Prostate gland (tissue), 2 donors: Measurements from ENCODE around the gene UNC13C. TPM values are rescaled to one million over a fixed set of nuclear protein-coding genes. Genes with fewer than 3 reads are reported as not detected.

Source experiments
- DNase-seq: peaks from one replicate; pipeline ENCODE4 v3.0.0-alpha.2; 2019; ENCODE audit warnings: low spot score
- H3K27ac ChIP-seq, 2 donors: fragments of 200-600 bp; sonication (generic); 2 replicates each; pipeline ENCODE4 v1.5.1; 2017 to 2019
- H3K27me3 ChIP-seq: fragments of 200-600 bp; sonication (generic); replicated peaks from 2 replicates; pipeline ENCODE4 v1.5.1; 2019; ENCODE audit not compliant: insufficient read depth
- H3K36me3 ChIP-seq, 2 donors: fragments of 200-600 bp; sonication (generic); 1 replicate in 1 of 2; 2 replicates in 1 of 2; pipeline versions ENCODE4 v1.5.1 to v1.8.1; 2017 to 2019
- H3K4me1 ChIP-seq: fragments of 200-600 bp; sonication (generic); replicated peaks from 2 replicates; pipeline ENCODE4 v1.5.1; 2019
- H3K4me3 ChIP-seq, 2 donors: fragments of 200-600 bp; sonication (generic); 2 replicates each; pipeline ENCODE4 v1.5.1; 2017 to 2019
- H3K9me3 ChIP-seq: fragments of 200-600 bp; sonication (generic); 2 replicates; pipeline ENCODE4 v1.5.1; 2017
- POLR2A ChIP-seq: fragments of 450-650 bp; IDR thresholded peaks from one replicate; pipeline ENCODE4 v1.6.1; 2016; ENCODE audit warnings: antibody characterized with exemption, mild to moderate bottlenecking
- POLR2AphosphoS5 ChIP-seq: sonication (generic); formaldehyde crosslinking; IDR thresholded peaks from one replicate; pipeline ENCODE4 v1.6.1; 2017; ENCODE audit warnings: antibody characterized with exemption
- WGBS: methylation state at CpG from one replicate; pipeline ENCODE4 v1.1.5; 2018; 5-methylcytosine and 5-hydroxymethylcytosine counted together
- intact Hi-C: fragments of 100-400 bp; cut with DNase I; formaldehyde crosslinking; loops from one replicate; pipeline ENCODE4 v1.14.2; 2022
- total RNA-seq, 2 donors: library from RNA; depleted of rRNA; stranded (reverse); fragments of >200 nt; gene quantifications; one replicate each; pipeline ENCODE4 v1.1.0, GENCODE V29; 2016
- TF ChIP-seq, protein P1 (sequence below), 4 experiments: fragments of 200-600 bp in 2 of 4; fragments of 450-650 bp in 2 of 4; sonication (generic) in 2 of 4; IDR thresholded peaks; 1 replicate in 3 of 4; 2 replicates in 1 of 4; pipeline ENCODE4 v1.5.1; 2016 to 2019; ENCODE audit warnings: antibody characterized with exemption in 4 of 4, mild to moderate bottlenecking in 2 of 4, moderate library complexity in 2 of 4

The UNC13C gene
- total RNA-seq, 2 donors from 2014 or later, result 3.6 TPM; not detected in 1

GRCh38 chr15:54273928-54274327 is 295.7 kb downstream of the UNC13C start:
- TF ChIP-seq POLR2A, result no peak
- TF ChIP-seq, protein P1, sequence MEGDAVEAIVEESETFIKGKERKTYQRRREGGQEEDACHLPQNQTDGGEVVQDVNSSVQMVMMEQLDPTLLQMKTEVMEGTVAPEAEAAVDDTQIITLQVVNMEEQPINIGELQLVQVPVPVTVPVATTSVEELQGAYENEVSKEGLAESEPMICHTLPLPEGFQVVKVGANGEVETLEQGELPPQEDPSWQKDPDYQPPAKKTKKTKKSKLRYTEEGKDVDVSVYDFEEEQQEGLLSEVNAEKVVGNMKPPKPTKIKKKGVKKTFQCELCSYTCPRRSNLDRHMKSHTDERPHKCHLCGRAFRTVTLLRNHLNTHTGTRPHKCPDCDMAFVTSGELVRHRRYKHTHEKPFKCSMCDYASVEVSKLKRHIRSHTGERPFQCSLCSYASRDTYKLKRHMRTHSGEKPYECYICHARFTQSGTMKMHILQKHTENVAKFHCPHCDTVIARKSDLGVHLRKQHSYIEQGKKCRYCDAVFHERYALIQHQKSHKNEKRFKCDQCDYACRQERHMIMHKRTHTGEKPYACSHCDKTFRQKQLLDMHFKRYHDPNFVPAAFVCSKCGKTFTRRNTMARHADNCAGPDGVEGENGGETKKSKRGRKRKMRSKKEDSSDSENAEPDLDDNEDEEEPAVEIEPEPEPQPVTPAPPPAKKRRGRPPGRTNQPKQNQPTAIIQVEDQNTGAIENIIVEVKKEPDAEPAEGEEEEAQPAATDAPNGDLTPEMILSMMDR (IDR thresholded peaks at IDR 0.05), result no peak
- no peak for TF ChIP-seq POLR2AphosphoS5
- no peaks in the 10 kb centered on the region for H3K9me3 ChIP-seq
- no peak overlapping the region for H3K4me3 ChIP-seq
- no peak overlapping the region for H3K27ac ChIP-seq
- DNase-seq, result no peak
- intact Hi-C loops, result no loop called here
- no peaks in the 10 kb centered on the region for H3K36me3 ChIP-seq
- no peaks in the 10 kb centered on the region for H3K4me1 ChIP-seq
- 50% methylated on average over 3 of the region's 3 CpGs for WGBS
- H3K27me3 ChIP-seq, result no peaks in the 10 kb centered on the region

DNA sequence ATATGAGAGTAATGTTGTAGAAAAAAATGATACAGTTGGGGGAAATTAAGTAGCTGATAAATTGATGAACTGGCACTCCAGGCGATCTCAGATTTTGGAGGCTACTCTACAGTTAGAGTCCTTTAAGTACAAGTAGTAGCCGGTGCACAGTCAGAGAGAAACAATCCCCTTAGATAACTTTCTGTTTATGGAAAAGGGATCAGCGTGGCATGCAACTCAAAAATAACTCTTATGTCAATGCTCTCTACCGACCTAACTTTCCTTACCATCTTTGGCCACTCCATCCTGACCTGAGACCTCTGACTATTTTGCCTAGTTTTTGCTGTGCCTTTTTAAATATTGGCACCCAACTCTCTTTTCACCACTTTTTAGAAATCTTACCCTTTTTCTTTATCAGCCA is 299.6 kb downstream of the UNC13C start:
- 78% methylated on average over 4 of the region's 4 CpGs for WGBS
- Histone ChIP-seq H3K9me3 (no peaks in the 10 kb centered on the region), H3K4me3 (no peak overlapping the region), H3K27me3 (no peaks in the 10 kb centered on the region), H3K36me3 (no peaks in the 10 kb centered on the region), H3K27ac (no peak overlapping the region), H3K4me1 (no peaks in the 10 kb centered on the region)
- DNase-seq, result no peak
- TF ChIP-seq POLR2A, result no peak
- intact Hi-C loops, result no loop called here

- no peaks in the 10 kb centered on the region for H3K4me1 ChIP-seq
- DNase-seq, result no peak
- no peaks in the 10 kb centered on the region for H3K36me3 ChIP-seq
- no peaks in the 10 kb centered on the region for H3K27me3 ChIP-seq
- intact Hi-C loops, result no loop called here
- WGBS, result 97% methylated on average over 7 of the region's 7 CpGs
- no peak overlapping the region for H3K4me3 ChIP-seq
- H3K9me3 ChIP-seq, result no peaks in the 10 kb centered on the region
- no peak overlapping the region for H3K27ac ChIP-seq
- TF ChIP-seq, protein P1 (IDR thresholded peaks at IDR 0.05), result no peak
- TF ChIP-seq POLR2AphosphoS5 (no peak), POLR2A (no peak)
Measured at GRCh38 chr15:54280726-54281125, 302.5 kb downstream of the UNC13C start.

DNA sequence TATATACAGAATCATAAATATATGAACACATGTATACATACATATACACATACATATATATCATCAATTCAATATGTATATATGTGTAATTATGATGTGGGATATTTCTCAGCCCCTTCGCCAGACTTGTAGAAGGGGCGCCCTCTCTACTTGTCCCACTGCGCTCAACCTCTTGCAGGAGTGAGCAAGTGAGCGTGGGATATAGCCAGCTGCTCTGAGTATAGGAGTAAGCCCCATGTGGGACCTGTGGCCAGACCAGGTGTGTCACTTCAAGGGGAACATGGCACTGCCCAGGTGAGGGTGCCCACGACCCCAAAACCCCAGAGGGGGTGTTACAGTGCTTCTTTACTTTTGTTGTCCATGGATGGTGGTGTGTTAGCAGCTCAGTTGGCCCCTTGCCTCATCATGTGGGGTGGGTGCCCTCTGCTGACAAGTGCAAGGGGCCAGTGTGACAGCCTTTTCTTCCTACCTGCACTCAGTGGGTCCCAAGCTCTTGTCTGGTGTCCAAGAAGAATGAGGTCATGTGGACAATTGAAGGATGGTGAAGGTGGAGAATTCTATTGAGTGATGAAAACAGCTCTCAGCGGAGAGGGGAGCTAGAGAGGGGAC is 304.1 kb downstream of the UNC13C start:
- no peaks in the 10 kb centered on the region for H3K27me3 ChIP-seq
- intact Hi-C loops, result no loop called here
- H3K27ac ChIP-seq, result no peak overlapping the region
- no peak for TF ChIP-seq POLR2AphosphoS5
- TF ChIP-seq POLR2A, result no peak
- no peak for DNase-seq
- H3K4me1 ChIP-seq, result no peaks in the 10 kb centered on the region
- 93% methylated on average over 6 of the region's 6 CpGs for WGBS
- H3K9me3 ChIP-seq, result no peaks in the 10 kb centered on the region
- no peak overlapping the region for H3K4me3 ChIP-seq
- H3K36me3 ChIP-seq, result no peaks in the 10 kb centered on the region

DNA sequence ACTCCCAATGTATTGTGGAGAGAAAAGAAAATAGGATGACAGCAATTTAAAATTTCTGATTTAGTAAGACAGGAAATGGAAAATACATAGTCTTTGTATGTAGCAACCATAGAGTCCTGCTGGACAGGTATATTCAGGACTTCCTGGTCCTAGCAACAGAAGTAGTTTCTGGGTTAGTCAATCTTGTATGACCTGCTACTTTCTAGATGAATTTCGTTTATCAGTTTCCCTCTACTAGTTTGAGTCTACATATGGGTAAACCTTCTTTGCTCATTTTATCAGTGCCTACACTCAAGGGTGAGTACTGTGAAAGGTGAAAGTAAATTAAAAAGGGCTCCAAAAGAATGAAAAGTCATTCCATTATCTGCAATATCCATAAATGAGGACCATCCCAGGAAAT is 309.8 kb downstream of the UNC13C start:
- no peaks in the 10 kb centered on the region for H3K27me3 ChIP-seq
- no peak overlapping the region for H3K4me3 ChIP-seq
- H3K27ac ChIP-seq, result no peak overlapping the region
- intact Hi-C loops, result no loop called here
- no peaks in the 10 kb centered on the region for H3K36me3 ChIP-seq
- H3K9me3 ChIP-seq, result no peaks in the 10 kb centered on the region
- no peak for TF ChIP-seq POLR2A
- no peak for TF ChIP-seq POLR2AphosphoS5
- TF ChIP-seq, protein P1 (IDR thresholded peaks at IDR 0.05), result no peak
- no peaks in the 10 kb centered on the region for H3K4me1 ChIP-seq
- 58% methylated on average over 1 of the region's 1 CpG for WGBS
- DNase-seq, result no peak

- TF ChIP-seq POLR2A (no peak), POLR2AphosphoS5 (no peak)
- TF ChIP-seq, protein P1 (IDR thresholded peaks at IDR 0.05), result no peak
- Histone ChIP-seq H3K9me3 (no peaks in the 10 kb centered on the region), H3K4me1 (no peaks in the 10 kb centered on the region), H3K27me3 (no peaks in the 10 kb centered on the region), H3K36me3 (no peaks in the 10 kb centered on the region), H3K27ac (no peak overlapping the region), H3K4me3 (no peak overlapping the region)
- 86% methylated on average over 4 of the region's 4 CpGs for WGBS
- intact Hi-C loops, result no loop called here
- DNase-seq, result no peak
Measured at GRCh38 chr15:54289590-54290136, 311.4 kb downstream of the UNC13C start.
